SK-N-MC (cell line): ENCODE results near the gene VAPA.

Source experiments
- EZH2 ChIP-seq: fragments of 200-600 bp; sonication (generic); IDR thresholded peaks from one replicate; pipeline ENCODE4 v1.6.1; 2017; ENCODE audit warnings: antibody characterized with exemption
- FOXP2 ChIP-seq: optimal IDR thresholded peaks from 2 replicates; pipeline ENCODE3; 2011; ENCODE audit warnings: mild to moderate bottlenecking, moderate library complexity; ENCODE audit not compliant: insufficient read depth; ENCODE audit errors: extremely low read length, control extremely low read depth
- POLR2AphosphoS5 ChIP-seq: IDR thresholded peaks from 2 replicates; pipeline ENCODE4 v1.6.1; 2012; ENCODE audit warnings: mild to moderate bottlenecking, low read depth, low read length, borderline replicate concordance

GRCh38 chr18:9905401-9905922 lies 8.4 kb upstream of the VAPA start:
- TF ChIP-seq EZH2 = no peak
- no peak for TF ChIP-seq POLR2AphosphoS5
- no peak for TF ChIP-seq FOXP2
